WTC11 (cell line): Measurements from ENCODE around the gene RPTN. TPM values are rescaled to one million over a fixed set of nuclear protein-coding genes. Genes with fewer than 3 reads are reported as not detected.

Experiments
- ATAC-seq: fragments of 200-7000 bp; cut with Tn5 transposase; 2 replicates; pipeline ENCODE4 v1.10.0; 2021; ENCODE audit warnings: mild to moderate bottlenecking, moderate library complexity
- CTCF ChIA-PET: fragments of 300-600 bp; sonication (Branson Sonifier 250); formaldehyde crosslinking; loops from one replicate; lab custom pipeline; 2021; ENCODE audit warnings: antibody characterized with exemption; lab: Charles Lee
- POLR2A ChIA-PET: fragments of 350-600 bp; sonication (Branson Sonifier 250); formaldehyde crosslinking; loops from one replicate; lab custom pipeline; 2021; ENCODE audit warnings: antibody characterized with exemption; lab: Charles Lee
- DNase-seq: peaks from one replicate; pipeline ENCODE4 v3.0.0; 2021; ENCODE audit warnings: low spot score
- H3K27ac Mint-ChIP-seq: 2 replicates; pipeline ENCODE4 v1.8.0; 2021; ENCODE audit warnings: mixed read lengths
- H3K27me3 Mint-ChIP-seq: 2 replicates; pipeline ENCODE4 v1.8.0; 2021; ENCODE audit warnings: low read depth, mild to moderate bottlenecking, moderate library complexity, mixed read lengths
- H3K36me3 Mint-ChIP-seq: 2 replicates; pipeline ENCODE4 v1.8.0; 2021; ENCODE audit warnings: mixed read lengths
- H3K4me1 Mint-ChIP-seq: 2 replicates; pipeline ENCODE4 v1.8.0; 2022; ENCODE audit warnings: mixed read lengths
- H3K4me3 Mint-ChIP-seq: 2 replicates; pipeline ENCODE4 v1.8.0; 2021; ENCODE audit warnings: mild to moderate bottlenecking, moderate library complexity, mixed read lengths
- H3K9me3 Mint-ChIP-seq: 2 replicates; pipeline ENCODE4 v1.8.0; 2021; ENCODE audit warnings: mixed read lengths
- JAZF1 ChIP-seq: fragments of 250-450 bp; sonication (Bioruptor Pico); IDR thresholded peaks from 2 replicates; pipeline ENCODE4 v1.9.0; 2021; ENCODE audit warnings: moderate library complexity, mild to moderate bottlenecking, inconsistent platforms
- JUN ChIP-seq: sonication (generic); formaldehyde crosslinking; IDR thresholded peaks from 2 replicates; pipeline ENCODE4 v1.8.0; 2023; ENCODE audit warnings: mild to moderate bottlenecking, missing genetic modification reagents
- NFYB ChIP-seq: sonication (generic); formaldehyde crosslinking; conservative IDR thresholded peaks from 2 replicates; pipeline ENCODE4 v1.8.0; 2022; ENCODE audit warnings: low read depth, missing genetic modification reagents
- SOX15 ChIP-seq: fragments of 250-450 bp; sonication (Bioruptor Pico); IDR thresholded peaks from 2 replicates; pipeline ENCODE4 v1.9.0; 2021; ENCODE audit warnings: mild to moderate bottlenecking
- TCF7 ChIP-seq: sonication (generic); formaldehyde crosslinking; IDR thresholded peaks from 2 replicates; pipeline ENCODE4 v1.8.0; 2022; ENCODE audit warnings: mild to moderate bottlenecking, low read depth, missing genetic modification reagents, moderate library complexity
- total RNA-seq: library from RNA; stranded (reverse); gene quantifications from 3 replicates; pipeline ENCODE4 v1.2.3, GENCODE V29; 2021
- TF ChIP-seq, protein P1 (sequence below): fragments of 200-600 bp; IDR thresholded peaks from 2 replicates; pipeline ENCODE4 v1.8.0; 2022; ENCODE audit warnings: antibody characterized with exemption
- TF ChIP-seq, protein P2 (sequence below): sonication (generic); formaldehyde crosslinking; IDR thresholded peaks from 2 replicates; pipeline ENCODE4 v1.8.1; 2022; ENCODE audit warnings: missing genetic modification reagents, borderline replicate concordance
- TF ChIP-seq, protein P3 (sequence below): fragments of 250-450 bp; sonication (Bioruptor Pico); IDR thresholded peaks from 2 replicates; pipeline ENCODE4 v1.9.0; 2021; ENCODE audit warnings: mild to moderate bottlenecking
- TF ChIP-seq, protein P4 (sequence below): fragments of 250-450 bp; sonication (Bioruptor Pico); IDR thresholded peaks from 2 replicates; pipeline ENCODE4 v2.1.2; 2022; ENCODE audit warnings: mild to moderate bottlenecking, moderate library complexity
- TF ChIP-seq, protein P5 (sequence below): fragments of 250-450 bp; sonication (Bioruptor Pico); IDR thresholded peaks from 2 replicates; pipeline ENCODE4 v1.8.0; 2021; ENCODE audit warnings: mild to moderate bottlenecking
- TF ChIP-seq, protein P6 (sequence below): sonication (generic); formaldehyde crosslinking; IDR thresholded peaks from 2 replicates; pipeline ENCODE4 v1.8.0; 2023; ENCODE audit warnings: mild to moderate bottlenecking, missing genetic modification reagents
- TF ChIP-seq, protein P7 (sequence below): sonication (generic); formaldehyde crosslinking; IDR thresholded peaks from 2 replicates; pipeline ENCODE4 v1.8.1; 2023; ENCODE audit warnings: mild to moderate bottlenecking, missing genetic modification reagents
- TF ChIP-seq, protein P8 (sequence below): sonication (generic); formaldehyde crosslinking; IDR thresholded peaks from 2 replicates; pipeline ENCODE4 v1.8.0; 2023; ENCODE audit warnings: missing genetic modification reagents
- TF ChIP-seq, protein P9 (sequence below): sonication (generic); formaldehyde crosslinking; IDR thresholded peaks from 2 replicates; pipeline ENCODE4 v1.8.1; 2023; ENCODE audit warnings: mild to moderate bottlenecking, moderate library complexity, missing genetic modification reagents
- TF ChIP-seq, protein P10 (sequence below): fragments of 250-450 bp; sonication (Bioruptor Pico); IDR thresholded peaks from 2 replicates; pipeline ENCODE4 v1.9.0; 2021; ENCODE audit warnings: moderate library complexity, mild to moderate bottlenecking, inconsistent platforms, borderline replicate concordance
- TF ChIP-seq, protein P11 (sequence below): sonication (generic); formaldehyde crosslinking; IDR thresholded peaks from 2 replicates; pipeline ENCODE4 v1.8.1; 2023; ENCODE audit warnings: mild to moderate bottlenecking, missing genetic modification reagents

RPTN gene
- total RNA-seq, 1 experiment from 2014 or later: not detected

DNA sequence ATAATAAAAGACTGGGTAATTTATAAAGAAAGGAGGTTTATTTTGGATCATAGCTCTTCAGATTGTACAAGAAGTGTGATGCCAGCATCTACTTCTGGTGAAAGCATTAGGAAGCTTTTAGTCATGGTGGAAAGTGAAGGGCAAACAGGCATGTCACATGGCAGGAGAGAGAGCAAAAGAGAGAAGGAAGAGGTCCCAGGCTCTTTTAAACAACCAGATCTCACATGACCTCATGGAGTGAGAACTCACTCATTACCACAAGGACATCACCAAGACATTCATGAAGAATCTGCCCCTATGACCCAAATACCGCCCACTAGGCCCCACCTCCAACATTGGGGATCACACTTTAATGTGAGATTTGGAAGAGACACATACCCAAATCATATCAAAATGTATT, 10.0 kb downstream of the RPTN start:
- ChIA-PET POLR2A (no interaction called here), CTCF (no interaction called here)
- no peak for DNase-seq
- Mint-ChIP-seq H3K36me3 (peaks cover 60% of the 10 kb centered on the region), H3K27ac (no peak overlapping the region), H3K4me3 (no peak overlapping the region), H3K4me1 (no peaks in the 10 kb centered on the region), H3K9me3 (peaks cover 79% of the 10 kb centered on the region), H3K27me3 (peaks cover 30% of the 10 kb centered on the region)
- no peak for ATAC-seq
- TF ChIP-seq, protein P1, sequence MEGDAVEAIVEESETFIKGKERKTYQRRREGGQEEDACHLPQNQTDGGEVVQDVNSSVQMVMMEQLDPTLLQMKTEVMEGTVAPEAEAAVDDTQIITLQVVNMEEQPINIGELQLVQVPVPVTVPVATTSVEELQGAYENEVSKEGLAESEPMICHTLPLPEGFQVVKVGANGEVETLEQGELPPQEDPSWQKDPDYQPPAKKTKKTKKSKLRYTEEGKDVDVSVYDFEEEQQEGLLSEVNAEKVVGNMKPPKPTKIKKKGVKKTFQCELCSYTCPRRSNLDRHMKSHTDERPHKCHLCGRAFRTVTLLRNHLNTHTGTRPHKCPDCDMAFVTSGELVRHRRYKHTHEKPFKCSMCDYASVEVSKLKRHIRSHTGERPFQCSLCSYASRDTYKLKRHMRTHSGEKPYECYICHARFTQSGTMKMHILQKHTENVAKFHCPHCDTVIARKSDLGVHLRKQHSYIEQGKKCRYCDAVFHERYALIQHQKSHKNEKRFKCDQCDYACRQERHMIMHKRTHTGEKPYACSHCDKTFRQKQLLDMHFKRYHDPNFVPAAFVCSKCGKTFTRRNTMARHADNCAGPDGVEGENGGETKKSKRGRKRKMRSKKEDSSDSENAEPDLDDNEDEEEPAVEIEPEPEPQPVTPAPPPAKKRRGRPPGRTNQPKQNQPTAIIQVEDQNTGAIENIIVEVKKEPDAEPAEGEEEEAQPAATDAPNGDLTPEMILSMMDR: no peak
- TF ChIP-seq, protein P2, sequence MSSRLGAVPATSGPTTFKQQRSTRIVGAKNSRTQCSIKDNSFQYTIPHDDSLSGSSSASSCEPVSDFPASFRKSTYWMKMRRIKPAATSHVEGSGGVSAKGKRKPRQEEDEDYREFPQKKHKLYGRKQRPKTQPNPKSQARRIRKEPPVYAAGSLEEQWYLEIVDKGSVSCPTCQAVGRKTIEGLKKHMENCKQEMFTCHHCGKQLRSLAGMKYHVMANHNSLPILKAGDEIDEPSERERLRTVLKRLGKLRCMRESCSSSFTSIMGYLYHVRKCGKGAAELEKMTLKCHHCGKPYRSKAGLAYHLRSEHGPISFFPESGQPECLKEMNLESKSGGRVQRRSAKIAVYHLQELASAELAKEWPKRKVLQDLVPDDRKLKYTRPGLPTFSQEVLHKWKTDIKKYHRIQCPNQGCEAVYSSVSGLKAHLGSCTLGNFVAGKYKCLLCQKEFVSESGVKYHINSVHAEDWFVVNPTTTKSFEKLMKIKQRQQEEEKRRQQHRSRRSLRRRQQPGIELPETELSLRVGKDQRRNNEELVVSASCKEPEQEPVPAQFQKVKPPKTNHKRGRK (CRISPR knock-in tag): no peak
- TF ChIP-seq, protein P3, sequence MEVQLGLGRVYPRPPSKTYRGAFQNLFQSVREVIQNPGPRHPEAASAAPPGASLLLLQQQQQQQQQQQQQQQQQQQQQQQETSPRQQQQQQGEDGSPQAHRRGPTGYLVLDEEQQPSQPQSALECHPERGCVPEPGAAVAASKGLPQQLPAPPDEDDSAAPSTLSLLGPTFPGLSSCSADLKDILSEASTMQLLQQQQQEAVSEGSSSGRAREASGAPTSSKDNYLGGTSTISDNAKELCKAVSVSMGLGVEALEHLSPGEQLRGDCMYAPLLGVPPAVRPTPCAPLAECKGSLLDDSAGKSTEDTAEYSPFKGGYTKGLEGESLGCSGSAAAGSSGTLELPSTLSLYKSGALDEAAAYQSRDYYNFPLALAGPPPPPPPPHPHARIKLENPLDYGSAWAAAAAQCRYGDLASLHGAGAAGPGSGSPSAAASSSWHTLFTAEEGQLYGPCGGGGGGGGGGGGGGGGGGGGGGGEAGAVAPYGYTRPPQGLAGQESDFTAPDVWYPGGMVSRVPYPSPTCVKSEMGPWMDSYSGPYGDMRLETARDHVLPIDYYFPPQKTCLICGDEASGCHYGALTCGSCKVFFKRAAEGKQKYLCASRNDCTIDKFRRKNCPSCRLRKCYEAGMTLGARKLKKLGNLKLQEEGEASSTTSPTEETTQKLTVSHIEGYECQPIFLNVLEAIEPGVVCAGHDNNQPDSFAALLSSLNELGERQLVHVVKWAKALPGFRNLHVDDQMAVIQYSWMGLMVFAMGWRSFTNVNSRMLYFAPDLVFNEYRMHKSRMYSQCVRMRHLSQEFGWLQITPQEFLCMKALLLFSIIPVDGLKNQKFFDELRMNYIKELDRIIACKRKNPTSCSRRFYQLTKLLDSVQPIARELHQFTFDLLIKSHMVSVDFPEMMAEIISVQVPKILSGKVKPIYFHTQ: no peak
- no peak for TF ChIP-seq JUN (CRISPR knock-in tag)
- TF ChIP-seq, protein P4, sequence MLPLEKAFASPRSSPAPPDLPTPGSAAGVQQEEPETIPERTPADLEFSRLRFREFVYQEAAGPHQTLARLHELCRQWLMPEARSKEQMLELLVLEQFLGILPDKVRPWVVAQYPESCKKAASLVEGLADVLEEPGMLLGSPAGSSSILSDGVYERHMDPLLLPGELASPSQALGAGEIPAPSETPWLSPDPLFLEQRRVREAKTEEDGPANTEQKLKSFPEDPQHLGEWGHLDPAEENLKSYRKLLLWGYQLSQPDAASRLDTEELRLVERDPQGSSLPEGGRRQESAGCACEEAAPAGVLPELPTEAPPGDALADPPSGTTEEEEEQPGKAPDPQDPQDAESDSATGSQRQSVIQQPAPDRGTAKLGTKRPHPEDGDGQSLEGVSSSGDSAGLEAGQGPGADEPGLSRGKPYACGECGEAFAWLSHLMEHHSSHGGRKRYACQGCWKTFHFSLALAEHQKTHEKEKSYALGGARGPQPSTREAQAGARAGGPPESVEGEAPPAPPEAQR (CRISPR knock-in tag): no peak
- TF ChIP-seq SOX15 (CRISPR knock-in tag): no peak
- TF ChIP-seq, protein P5, sequence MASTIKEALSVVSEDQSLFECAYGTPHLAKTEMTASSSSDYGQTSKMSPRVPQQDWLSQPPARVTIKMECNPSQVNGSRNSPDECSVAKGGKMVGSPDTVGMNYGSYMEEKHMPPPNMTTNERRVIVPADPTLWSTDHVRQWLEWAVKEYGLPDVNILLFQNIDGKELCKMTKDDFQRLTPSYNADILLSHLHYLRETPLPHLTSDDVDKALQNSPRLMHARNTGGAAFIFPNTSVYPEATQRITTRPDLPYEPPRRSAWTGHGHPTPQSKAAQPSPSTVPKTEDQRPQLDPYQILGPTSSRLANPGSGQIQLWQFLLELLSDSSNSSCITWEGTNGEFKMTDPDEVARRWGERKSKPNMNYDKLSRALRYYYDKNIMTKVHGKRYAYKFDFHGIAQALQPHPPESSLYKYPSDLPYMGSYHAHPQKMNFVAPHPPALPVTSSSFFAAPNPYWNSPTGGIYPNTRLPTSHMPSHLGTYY (CRISPR knock-in tag): no peak
- TF ChIP-seq, protein P6, sequence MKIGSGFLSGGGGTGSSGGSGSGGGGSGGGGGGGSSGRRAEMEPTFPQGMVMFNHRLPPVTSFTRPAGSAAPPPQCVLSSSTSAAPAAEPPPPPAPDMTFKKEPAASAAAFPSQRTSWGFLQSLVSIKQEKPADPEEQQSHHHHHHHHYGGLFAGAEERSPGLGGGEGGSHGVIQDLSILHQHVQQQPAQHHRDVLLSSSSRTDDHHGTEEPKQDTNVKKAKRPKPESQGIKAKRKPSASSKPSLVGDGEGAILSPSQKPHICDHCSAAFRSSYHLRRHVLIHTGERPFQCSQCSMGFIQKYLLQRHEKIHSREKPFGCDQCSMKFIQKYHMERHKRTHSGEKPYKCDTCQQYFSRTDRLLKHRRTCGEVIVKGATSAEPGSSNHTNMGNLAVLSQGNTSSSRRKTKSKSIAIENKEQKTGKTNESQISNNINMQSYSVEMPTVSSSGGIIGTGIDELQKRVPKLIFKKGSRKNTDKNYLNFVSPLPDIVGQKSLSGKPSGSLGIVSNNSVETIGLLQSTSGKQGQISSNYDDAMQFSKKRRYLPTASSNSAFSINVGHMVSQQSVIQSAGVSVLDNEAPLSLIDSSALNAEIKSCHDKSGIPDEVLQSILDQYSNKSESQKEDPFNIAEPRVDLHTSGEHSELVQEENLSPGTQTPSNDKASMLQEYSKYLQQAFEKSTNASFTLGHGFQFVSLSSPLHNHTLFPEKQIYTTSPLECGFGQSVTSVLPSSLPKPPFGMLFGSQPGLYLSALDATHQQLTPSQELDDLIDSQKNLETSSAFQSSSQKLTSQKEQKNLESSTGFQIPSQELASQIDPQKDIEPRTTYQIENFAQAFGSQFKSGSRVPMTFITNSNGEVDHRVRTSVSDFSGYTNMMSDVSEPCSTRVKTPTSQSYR (CRISPR knock-in tag): no peak
- TF ChIP-seq, protein P7, sequence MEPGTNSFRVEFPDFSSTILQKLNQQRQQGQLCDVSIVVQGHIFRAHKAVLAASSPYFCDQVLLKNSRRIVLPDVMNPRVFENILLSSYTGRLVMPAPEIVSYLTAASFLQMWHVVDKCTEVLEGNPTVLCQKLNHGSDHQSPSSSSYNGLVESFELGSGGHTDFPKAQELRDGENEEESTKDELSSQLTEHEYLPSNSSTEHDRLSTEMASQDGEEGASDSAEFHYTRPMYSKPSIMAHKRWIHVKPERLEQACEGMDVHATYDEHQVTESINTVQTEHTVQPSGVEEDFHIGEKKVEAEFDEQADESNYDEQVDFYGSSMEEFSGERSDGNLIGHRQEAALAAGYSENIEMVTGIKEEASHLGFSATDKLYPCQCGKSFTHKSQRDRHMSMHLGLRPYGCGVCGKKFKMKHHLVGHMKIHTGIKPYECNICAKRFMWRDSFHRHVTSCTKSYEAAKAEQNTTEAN (CRISPR knock-in tag): no peak
- no peak for TF ChIP-seq JAZF1 (CRISPR knock-in tag)
- TF ChIP-seq, protein P8, sequence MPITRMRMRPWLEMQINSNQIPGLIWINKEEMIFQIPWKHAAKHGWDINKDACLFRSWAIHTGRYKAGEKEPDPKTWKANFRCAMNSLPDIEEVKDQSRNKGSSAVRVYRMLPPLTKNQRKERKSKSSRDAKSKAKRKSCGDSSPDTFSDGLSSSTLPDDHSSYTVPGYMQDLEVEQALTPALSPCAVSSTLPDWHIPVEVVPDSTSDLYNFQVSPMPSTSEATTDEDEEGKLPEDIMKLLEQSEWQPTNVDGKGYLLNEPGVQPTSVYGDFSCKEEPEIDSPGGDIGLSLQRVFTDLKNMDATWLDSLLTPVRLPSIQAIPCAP (CRISPR knock-in tag): no peak
- TF ChIP-seq, protein P9, sequence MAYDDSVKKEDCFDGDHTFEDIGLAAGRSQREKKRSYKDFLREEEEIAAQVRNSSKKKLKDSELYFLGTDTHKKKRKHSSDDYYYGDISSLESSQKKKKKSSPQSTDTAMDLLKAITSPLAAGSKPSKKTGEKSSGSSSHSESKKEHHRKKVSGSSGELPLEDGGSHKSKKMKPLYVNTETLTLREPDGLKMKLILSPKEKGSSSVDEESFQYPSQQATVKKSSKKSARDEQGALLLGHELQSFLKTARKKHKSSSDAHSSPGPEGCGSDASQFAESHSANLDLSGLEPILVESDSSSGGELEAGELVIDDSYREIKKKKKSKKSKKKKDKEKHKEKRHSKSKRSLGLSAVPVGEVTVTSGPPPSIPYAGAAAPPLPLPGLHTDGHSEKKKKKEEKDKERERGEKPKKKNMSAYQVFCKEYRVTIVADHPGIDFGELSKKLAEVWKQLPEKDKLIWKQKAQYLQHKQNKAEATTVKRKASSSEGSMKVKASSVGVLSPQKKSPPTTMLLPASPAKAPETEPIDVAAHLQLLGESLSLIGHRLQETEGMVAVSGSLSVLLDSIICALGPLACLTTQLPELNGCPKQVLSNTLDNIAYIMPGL (CRISPR knock-in tag): no peak
- TF ChIP-seq, protein P10, sequence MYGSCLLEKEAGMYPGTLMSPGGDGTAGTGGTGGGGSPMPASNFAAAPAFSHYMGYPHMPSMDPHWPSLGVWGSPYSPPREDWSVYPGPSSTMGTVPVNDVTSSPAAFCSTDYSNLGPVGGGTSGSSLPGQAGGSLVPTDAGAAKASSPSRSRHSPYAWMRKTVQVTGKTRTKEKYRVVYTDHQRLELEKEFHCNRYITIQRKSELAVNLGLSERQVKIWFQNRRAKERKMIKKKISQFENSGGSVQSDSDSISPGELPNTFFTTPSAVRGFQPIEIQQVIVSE: no peak
- TF ChIP-seq, protein P11, sequence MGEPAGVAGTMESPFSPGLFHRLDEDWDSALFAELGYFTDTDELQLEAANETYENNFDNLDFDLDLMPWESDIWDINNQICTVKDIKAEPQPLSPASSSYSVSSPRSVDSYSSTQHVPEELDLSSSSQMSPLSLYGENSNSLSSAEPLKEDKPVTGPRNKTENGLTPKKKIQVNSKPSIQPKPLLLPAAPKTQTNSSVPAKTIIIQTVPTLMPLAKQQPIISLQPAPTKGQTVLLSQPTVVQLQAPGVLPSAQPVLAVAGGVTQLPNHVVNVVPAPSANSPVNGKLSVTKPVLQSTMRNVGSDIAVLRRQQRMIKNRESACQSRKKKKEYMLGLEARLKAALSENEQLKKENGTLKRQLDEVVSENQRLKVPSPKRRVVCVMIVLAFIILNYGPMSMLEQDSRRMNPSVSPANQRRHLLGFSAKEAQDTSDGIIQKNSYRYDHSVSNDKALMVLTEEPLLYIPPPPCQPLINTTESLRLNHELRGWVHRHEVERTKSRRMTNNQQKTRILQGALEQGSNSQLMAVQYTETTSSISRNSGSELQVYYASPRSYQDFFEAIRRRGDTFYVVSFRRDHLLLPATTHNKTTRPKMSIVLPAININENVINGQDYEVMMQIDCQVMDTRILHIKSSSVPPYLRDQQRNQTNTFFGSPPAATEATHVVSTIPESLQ: no peak
- no peak for TF ChIP-seq NFYB (CRISPR knock-in tag)
- no peak for TF ChIP-seq TCF7 (CRISPR knock-in tag)
